ENCODE results near the gene RASGRP4.

The RASGRP4 gene

DNA sequence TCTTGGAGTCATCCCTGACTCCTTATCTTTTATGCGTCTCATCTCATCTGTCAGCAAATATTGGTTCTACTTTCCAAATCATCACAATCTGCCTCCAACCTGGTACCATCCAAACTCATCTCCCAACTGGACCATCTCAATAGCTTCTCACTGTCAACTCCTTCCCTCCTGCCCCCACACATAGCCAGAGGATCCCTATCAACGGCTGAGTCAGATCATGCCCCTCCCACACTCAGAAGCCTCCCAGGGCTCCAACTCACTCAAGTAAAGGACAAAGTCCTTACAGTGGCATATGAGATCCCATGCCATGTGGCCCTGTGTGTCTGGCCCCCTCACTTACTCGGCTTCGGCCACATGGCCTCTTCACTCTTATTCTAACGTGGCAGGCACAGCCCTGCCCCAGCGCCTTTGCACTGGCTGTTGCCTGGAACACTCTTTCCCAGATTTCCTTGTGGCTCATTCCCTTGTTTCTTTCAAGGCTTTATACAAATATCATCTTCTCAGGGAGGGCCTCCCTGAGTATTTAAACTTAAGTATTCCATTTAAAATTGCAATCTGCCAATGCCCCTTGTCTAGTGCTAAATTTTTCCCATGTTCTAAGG lies 33.2 kb downstream of the RASGRP4 start:
- peaks cover 100% of the 10 kb centered on the region for H3K27me3 ChIP-seq
- H3K4me3 ChIP-seq (ENCODE audit: low read depth in 1 of 2, low read length in 1 of 2), result no peak overlapping the region
- TF ChIP-seq, protein P1, sequence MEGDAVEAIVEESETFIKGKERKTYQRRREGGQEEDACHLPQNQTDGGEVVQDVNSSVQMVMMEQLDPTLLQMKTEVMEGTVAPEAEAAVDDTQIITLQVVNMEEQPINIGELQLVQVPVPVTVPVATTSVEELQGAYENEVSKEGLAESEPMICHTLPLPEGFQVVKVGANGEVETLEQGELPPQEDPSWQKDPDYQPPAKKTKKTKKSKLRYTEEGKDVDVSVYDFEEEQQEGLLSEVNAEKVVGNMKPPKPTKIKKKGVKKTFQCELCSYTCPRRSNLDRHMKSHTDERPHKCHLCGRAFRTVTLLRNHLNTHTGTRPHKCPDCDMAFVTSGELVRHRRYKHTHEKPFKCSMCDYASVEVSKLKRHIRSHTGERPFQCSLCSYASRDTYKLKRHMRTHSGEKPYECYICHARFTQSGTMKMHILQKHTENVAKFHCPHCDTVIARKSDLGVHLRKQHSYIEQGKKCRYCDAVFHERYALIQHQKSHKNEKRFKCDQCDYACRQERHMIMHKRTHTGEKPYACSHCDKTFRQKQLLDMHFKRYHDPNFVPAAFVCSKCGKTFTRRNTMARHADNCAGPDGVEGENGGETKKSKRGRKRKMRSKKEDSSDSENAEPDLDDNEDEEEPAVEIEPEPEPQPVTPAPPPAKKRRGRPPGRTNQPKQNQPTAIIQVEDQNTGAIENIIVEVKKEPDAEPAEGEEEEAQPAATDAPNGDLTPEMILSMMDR (IDR thresholded peaks at IDR 0.05), result no peak
- no peak overlapping the region for H3K27ac ChIP-seq
- no peaks in the 10 kb centered on the region for H3K36me3 ChIP-seq
- H3K4me1 ChIP-seq (ENCODE audit: control insufficient read depth in 1 of 2, insufficient read depth in 1 of 2, low read depth in 1 of 2, low read length in 1 of 2), result peaks cover 5 to 11% of the 10 kb centered on the region in 2 experiments
- H3K9me3 ChIP-seq, result no peaks in the 10 kb centered on the region

DNA sequence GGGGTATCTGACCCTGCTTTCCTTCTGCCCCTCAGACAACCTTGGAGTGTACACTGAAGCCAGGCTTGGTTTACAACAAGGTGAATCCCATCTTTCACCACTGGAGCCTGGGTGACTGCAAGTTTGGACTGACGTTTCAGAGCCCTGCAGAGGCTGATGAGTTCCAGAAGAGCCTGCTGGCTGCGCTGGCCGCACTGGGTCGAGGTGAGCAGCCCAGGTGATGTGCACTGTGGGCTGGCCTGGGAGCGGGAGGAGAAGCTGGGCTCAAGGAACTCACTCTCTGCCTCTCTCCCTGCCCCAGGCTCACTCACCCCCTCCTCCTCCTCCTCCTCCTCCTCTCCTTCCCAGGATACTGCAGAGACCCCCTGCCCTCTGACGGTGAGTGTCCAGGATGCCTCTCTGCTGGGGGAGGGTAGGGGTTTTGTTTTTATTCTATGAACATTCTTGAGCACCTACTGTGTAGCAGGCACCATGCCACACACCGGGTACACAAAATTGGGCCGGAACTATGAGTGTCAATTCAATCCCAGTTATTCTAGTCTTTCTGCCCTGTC lies 34.0 kb downstream of the RASGRP4 start:
- Histone ChIP-seq H3K4me3 (ENCODE audit: low read depth in 1 of 2, low read length in 1 of 2) (no peak overlapping the region), H3K27ac (no peak overlapping the region), H3K4me1 (ENCODE audit: control insufficient read depth in 1 of 2, insufficient read depth in 1 of 2, low read depth in 1 of 2, low read length in 1 of 2) (peaks cover 13 to 19% of the 10 kb centered on the region in 2 experiments), H3K36me3 (no peaks in the 10 kb centered on the region), H3K27me3 (peaks cover 100% of the 10 kb centered on the region), H3K9me3 (no peaks in the 10 kb centered on the region)
- TF ChIP-seq, protein P1 (IDR thresholded peaks at IDR 0.05), result no peak

DNA sequence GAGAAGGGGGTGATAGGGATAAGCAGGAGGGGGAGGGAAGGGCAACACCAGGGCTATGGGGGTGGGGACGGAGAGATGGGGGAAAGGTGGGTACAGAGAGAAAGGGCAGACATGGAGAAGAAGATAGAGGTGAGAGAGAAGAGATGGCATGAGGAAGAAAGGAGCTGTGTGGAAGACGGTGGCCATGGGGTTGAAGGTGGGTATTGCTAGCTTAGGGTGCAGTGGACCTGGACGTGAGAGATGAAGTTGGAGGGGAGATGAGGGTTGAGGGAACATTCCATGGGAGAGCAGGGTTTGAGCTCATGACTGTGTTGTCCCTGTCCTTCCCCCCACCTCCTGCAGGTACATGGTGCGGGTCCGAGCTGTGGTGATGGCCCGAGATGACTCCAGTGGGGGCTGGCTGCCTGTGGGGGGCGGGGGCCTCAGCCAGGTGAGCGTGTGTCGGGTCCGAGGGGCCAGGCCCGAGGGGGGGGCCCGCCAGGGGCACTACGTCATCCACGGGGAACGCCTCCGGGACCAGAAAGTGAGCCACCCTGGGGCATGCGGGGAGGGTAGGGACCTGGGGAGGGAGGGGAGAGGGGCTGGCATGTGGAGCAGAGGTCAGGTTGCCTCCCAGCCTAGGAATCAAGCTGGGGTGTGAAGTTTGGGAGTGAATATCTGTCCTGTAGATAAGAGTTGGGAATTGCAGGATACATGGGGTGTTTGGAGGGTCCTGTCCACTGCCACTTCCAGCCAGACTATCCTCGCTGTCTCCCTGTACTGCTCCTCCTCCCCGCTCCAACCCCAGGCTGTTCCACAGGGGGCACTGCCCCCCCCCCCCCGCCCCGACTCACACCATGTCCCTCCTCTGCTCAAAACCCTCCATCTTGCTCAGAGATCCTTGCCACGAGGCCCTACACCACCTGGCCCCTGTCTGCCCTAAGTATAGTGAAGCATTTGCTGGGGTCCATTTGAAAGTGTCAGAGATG lies 35.8 kb downstream of the RASGRP4 start:
- Histone ChIP-seq H3K27me3 (peaks cover 100% of the 10 kb centered on the region), H3K4me1 (ENCODE audit: control insufficient read depth in 1 of 2, insufficient read depth in 1 of 2, low read depth in 1 of 2, low read length in 1 of 2) (peaks cover 24 to 26% of the 10 kb centered on the region in 2 experiments), H3K4me3 (ENCODE audit: low read depth in 1 of 2, low read length in 1 of 2) (no peak overlapping the region), H3K36me3 (peaks cover 4% of the 10 kb centered on the region), H3K9me3 (no peaks in the 10 kb centered on the region), H3K27ac (no peak overlapping the region)
- TF ChIP-seq, protein P1 (IDR thresholded peaks at IDR 0.05), result no peak

DNA sequence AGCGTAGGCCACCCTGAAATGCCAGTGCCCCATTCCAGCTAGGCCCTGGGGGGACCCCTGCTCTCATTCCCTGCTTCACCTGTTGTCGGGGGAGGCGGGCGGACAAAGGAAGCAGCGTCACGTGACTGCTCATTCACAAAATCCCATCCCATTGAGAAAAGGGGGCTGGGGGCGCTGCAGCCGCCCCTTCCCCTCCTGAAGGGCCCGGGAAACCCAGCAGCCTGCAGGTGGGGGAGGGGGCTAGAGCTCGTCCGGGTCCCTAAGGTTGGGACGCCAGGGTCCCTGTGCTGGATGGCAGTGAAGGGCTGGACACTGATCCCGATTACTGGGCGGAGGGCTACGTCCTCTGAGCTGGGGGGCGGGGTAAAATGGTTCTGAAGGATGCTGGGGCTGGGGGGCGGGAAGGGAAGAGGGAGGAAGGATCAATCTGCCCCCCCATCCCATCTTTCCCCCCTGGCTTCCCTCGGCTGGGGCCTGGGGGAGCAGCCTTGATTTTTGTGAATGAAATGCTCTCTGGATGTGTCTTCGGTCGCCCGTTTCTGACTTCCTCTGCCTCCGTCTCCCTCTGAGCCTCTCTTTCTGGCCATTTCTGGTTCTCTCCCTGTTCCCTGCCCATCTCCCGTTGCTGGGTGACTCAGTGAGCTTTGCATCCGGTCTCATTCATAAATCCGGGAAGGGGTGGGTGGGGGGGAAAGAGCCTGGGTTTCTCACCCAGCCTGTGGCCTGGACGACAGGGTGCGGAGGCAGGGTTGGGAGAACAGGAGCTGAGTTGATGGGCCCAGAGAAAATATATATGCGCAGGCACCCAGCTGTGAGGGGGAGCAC lies 36.7 kb downstream of the RASGRP4 start:
- peaks cover 97% of the 10 kb centered on the region for H3K27me3 ChIP-seq
- H3K27ac ChIP-seq, result no peak overlapping the region
- H3K4me1 ChIP-seq (ENCODE audit: control insufficient read depth in 1 of 2, insufficient read depth in 1 of 2, low read depth in 1 of 2, low read length in 1 of 2), result peaks cover 24 to 26% of the 10 kb centered on the region in 2 experiments
- no peaks in the 10 kb centered on the region for H3K9me3 ChIP-seq
- TF ChIP-seq, protein P1 (IDR thresholded peaks at IDR 0.05), result no peak
- H3K4me3 ChIP-seq (ENCODE audit: low read depth in 1 of 2, low read length in 1 of 2), result no peak overlapping the region
- peaks cover 12% of the 10 kb centered on the region for H3K36me3 ChIP-seq

Data from neutrophil (primary cell).